Skeletal muscle tissue (tissue), 4 donors: ENCODE results near the gene NALF2. TPM values are rescaled to one million over a fixed set of nuclear protein-coding genes. Genes with fewer than 3 reads are reported as not detected.

Experiments used
- H3K27ac ChIP-seq: one replicate; pipeline ENCODE4 v1.7.0; 2013; ENCODE audit warnings: mild to moderate bottlenecking, low read depth, low read length, inconsistent platforms
- H3K27me3 ChIP-seq, 3 donors: one replicate each; pipeline ENCODE4 v1.7.0; 2013; ENCODE audit warnings: low read length in 3 of 3; ENCODE audit not compliant: control insufficient read depth in 3 of 3, insufficient read depth in 3 of 3
- H3K36me3 ChIP-seq, 3 donors: one replicate each; pipeline ENCODE4 v1.7.0; 2013; ENCODE audit warnings: low read length in 3 of 3; ENCODE audit not compliant: control insufficient read depth in 3 of 3, insufficient read depth in 3 of 3
- H3K4me1 ChIP-seq, 3 donors: one replicate each; pipeline ENCODE4 v1.7.0; 2013; ENCODE audit warnings: low read length in 3 of 3, mild to moderate bottlenecking in 3 of 3; ENCODE audit not compliant: control insufficient read depth in 3 of 3, insufficient read depth in 3 of 3
- H3K4me3 ChIP-seq, 3 donors: one replicate each; pipeline ENCODE4 v1.7.0; 2013; ENCODE audit warnings: low read length in 3 of 3
- H3K9ac ChIP-seq, 3 donors: one replicate each; pipeline ENCODE4 v1.7.0; 2013; ENCODE audit warnings: low read length in 3 of 3, mild to moderate bottlenecking in 3 of 3, moderate library complexity in 2 of 3, low read depth in 1 of 3
- H3K9me3 ChIP-seq, 3 donors: one replicate each; pipeline ENCODE4 v1.7.0; 2013; ENCODE audit warnings: low read length in 3 of 3; ENCODE audit not compliant: control insufficient read depth in 3 of 3
- total RNA-seq: library from RNA; depleted of rRNA; stranded (reverse); fragments of >200 nt; gene quantifications from one replicate; pipeline ENCODE4 v1.2.3, GENCODE V29; 2014
- donor health status: Osteomylitis.

Gene NALF2
- total RNA-seq, 1 donor from 2014 or later = not detected

DNA sequence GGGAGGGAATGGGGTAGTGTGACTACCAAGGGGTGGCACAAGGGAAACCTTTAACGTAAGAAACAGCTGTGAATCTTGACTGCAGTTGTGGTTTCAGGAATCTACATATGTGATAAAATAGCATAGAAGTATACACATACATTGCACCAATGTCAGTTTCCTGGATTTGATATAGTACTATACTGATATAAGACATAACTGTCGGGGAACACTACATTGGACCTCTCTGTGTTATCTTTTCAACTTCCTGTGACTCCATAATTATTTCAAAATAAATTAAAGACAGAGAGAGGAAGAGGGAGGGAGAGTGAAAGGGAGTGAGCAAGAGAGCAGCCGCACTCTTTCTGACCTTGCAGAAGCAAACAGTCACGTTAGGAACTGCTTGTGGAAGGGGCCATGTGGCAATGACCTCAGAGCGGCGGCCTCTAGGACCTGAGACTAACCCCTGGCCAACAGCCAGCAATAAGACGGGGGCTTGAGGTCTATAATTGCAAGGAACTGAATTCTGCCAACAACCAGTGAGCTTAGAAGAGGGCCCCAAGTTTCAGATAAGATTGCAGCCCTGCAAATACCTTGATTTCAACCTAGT, 47.4 kb downstream of the NALF2 start:
- Histone ChIP-seq H3K4me3 (no peak overlapping the region), H3K4me1 (no peaks in the 10 kb centered on the region), H3K9me3 (no peaks in the 10 kb centered on the region), H3K9ac (no peak overlapping the region), H3K36me3 (no peaks in the 10 kb centered on the region), H3K27me3 (no peaks in the 10 kb centered on the region), H3K27ac (no peak overlapping the region)

DNA sequence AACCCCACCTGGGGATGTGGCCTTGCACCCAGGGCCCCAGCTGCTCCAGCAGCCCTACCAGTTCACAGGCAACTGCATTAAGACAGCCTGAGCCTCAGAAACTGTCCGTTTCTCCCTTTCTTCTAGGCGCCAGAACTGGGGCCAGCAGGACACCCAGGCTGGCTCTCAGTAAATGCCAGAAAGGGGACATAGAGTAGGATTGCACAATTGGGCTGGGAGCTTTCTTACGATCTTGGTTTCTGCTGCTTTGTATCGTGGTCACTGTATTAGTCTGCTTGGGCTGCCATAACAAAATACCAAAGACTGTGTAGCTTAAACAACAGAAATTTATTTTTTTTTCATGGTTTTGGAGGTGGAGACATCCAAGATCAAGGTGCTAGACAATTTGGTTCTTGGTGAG, 48.4 kb downstream of the NALF2 start:
- H3K27me3 ChIP-seq = no peaks in the 10 kb centered on the region
- H3K27ac ChIP-seq = no peak overlapping the region
- H3K4me3 ChIP-seq = no peak overlapping the region
- no peaks in the 10 kb centered on the region for H3K36me3 ChIP-seq
- H3K4me1 ChIP-seq = no peaks in the 10 kb centered on the region
- no peaks in the 10 kb centered on the region for H3K9me3 ChIP-seq
- no peak overlapping the region for H3K9ac ChIP-seq

Other genes starting within 250 kb of the NALF2 start
- 11.0 TPM for gene EDA, start 111.8 kb downstream of the NALF2 start, total RNA-seq